Measurements from ENCODE around the gene PRRT1. TPM values are rescaled to one million over a fixed set of nuclear protein-coding genes. Genes with fewer than 3 reads are reported as not detected.

PRRT1 gene
- total RNA-seq, 1 experiment from 2014 or later, result 12.6 TPM

- Histone ChIP-seq H2AFZ (peak within 1 kb of the TSS; percentile 100), H3K4me3 (peak within 1 kb of the TSS; percentile 97), H3K79me2 (ENCODE audit: low read depth) (peaks cover 43% of the 10 kb centered on the region), H3K4me1 (replicated peaks; ENCODE audit: insufficient read depth) (peaks cover 29% of the 10 kb centered on the region), H3K9me2 (ENCODE audit: insufficient read depth) (no peaks in the 10 kb centered on the region), H3K4me2 (peak within 1 kb of the TSS; percentile 88), H3K27me3 (ENCODE audit: insufficient read depth, low read depth) (no peaks in the 10 kb centered on the region), H3K27ac (peak within 1 kb of the TSS; percentile 57), H3K36me3 (ENCODE audit: low read depth) (peaks cover 7% of the 10 kb centered on the region; the same call in 1 of the 2 replicates), H3K9me3 (ENCODE audit: insufficient read depth, low read depth) (no peaks in the 10 kb centered on the region), H3F3A (ENCODE audit: insufficient read depth, low read depth) (peaks cover 21% of the 10 kb centered on the region), H4K20me1 (ENCODE audit: insufficient read depth) (no peaks in the 10 kb centered on the region)
- BruUV-seq (replicated peaks), result no TSS peak
- DNase-seq, result peak; percentile 94 to 99
- POLR2A ChIA-PET (ENCODE audit: unreplicated experiment), result interaction anchor here (0.5 to 1.0 kb wide), 6 partner anchors 26 to 183 kb away, joined by 3 to 14 read pairs (median 4); partner anchors contain the start of gene PBX2
- CTCF ChIA-PET, result interaction anchor here (0.6 kb wide), 2 partner anchors 353 to 840 kb away, joined by 3 to 9 read pairs; partner anchors contain the start of gene BRD2
- no peak for TF ChIP-seq CTCF (conservative IDR thresholded peaks at IDR 0.05)
- TF ChIP-seq EZH2 (IDR thresholded peaks at IDR 0.05; ENCODE audit: low read depth), result no peak
- intact Hi-C loops (cut with micrococcal nuclease; ENCODE audit: unreplicated experiment), result no loop called here
These were observed 23.8 kb downstream of the PRRT1 start, which contains the start of gene ATF6B for GRCh38 chr6:32127717-32128592. ATF6B (minus strand) TSS chr6:32128246; CDS start chr6:32128207, 39 bp downstream.

- Histone ChIP-seq H2AFZ (peak overlapping the region; percentile 100), H3K4me1 (replicated peaks; ENCODE audit: insufficient read depth) (peaks cover 26% of the 10 kb centered on the region), H3K4me2 (peak overlapping the region; percentile 88), H3K27me3 (ENCODE audit: insufficient read depth, low read depth) (no peaks in the 10 kb centered on the region), H3K36me3 (ENCODE audit: low read depth) (peaks cover 7% of the 10 kb centered on the region; the same call in 1 of the 2 replicates), H3K27ac (no peak overlapping the region), H3K9me2 (ENCODE audit: insufficient read depth) (no peaks in the 10 kb centered on the region), H3K79me2 (ENCODE audit: low read depth) (peaks cover 43% of the 10 kb centered on the region), H4K20me1 (ENCODE audit: insufficient read depth) (no peaks in the 10 kb centered on the region), H3F3A (ENCODE audit: insufficient read depth, low read depth) (peaks cover 21% of the 10 kb centered on the region), H3K9me3 (ENCODE audit: insufficient read depth, low read depth) (no peaks in the 10 kb centered on the region), H3K4me3 (peak overlapping the region; percentile 97)
- intact Hi-C loops (cut with micrococcal nuclease; ENCODE audit: unreplicated experiment), result no loop called here
- no peak for DNase-seq
- no peak for TF ChIP-seq CTCF (conservative IDR thresholded peaks at IDR 0.05)
- no peak for TF ChIP-seq EZH2 (IDR thresholded peaks at IDR 0.05; ENCODE audit: low read depth)
- POLR2A ChIA-PET (ENCODE audit: unreplicated experiment), result no interaction called here
- CTCF ChIA-PET, result no interaction called here
- BruUV-seq (replicated peaks), result no TSS peak
These were observed 24.4 kb downstream of the PRRT1 start for GRCh38 chr6:32127409-32127716.

- no peak for DNase-seq
- Histone ChIP-seq H4K20me1 (ENCODE audit: insufficient read depth) (no peaks in the 10 kb centered on the region), H3K27ac (no peak overlapping the region), H3K9me3 (ENCODE audit: insufficient read depth, low read depth) (no peaks in the 10 kb centered on the region), H3K9me2 (ENCODE audit: insufficient read depth) (no peaks in the 10 kb centered on the region), H3K79me2 (ENCODE audit: low read depth) (peaks cover 43% of the 10 kb centered on the region), H3K27me3 (ENCODE audit: insufficient read depth, low read depth) (no peaks in the 10 kb centered on the region), H2AFZ (no peak overlapping the region), H3F3A (ENCODE audit: insufficient read depth, low read depth) (peaks cover 17% of the 10 kb centered on the region), H3K36me3 (ENCODE audit: low read depth) (peaks cover 7% of the 10 kb centered on the region; the same call in 1 of the 2 replicates), H3K4me2 (peak overlapping the region; percentile 88), H3K4me3 (peak overlapping the region; percentile 97), H3K4me1 (replicated peaks; ENCODE audit: insufficient read depth) (peaks cover 21% of the 10 kb centered on the region)
- CTCF ChIA-PET, result no interaction called here
- POLR2A ChIA-PET (ENCODE audit: unreplicated experiment), result no interaction called here
- intact Hi-C loops (cut with micrococcal nuclease; ENCODE audit: unreplicated experiment), result no loop called here
- BruUV-seq (replicated peaks), result no TSS peak
- no peak for TF ChIP-seq CTCF (conservative IDR thresholded peaks at IDR 0.05)
- no peak for TF ChIP-seq EZH2 (IDR thresholded peaks at IDR 0.05; ENCODE audit: low read depth)
These were observed 24.9 kb downstream of the PRRT1 start for GRCh38 chr6:32126880-32127279.

Data from PC-9 (cell line).